HuH-7.5 (cell line): ENCODE measurements around the gene CHD5.
"Not testable (repeated sequence)": the region's sequence is repeated elsewhere in the genome, so short reads cannot be mapped to it uniquely, and the experiment has no call there.

Experiments
- DNase-seq: peaks from one replicate; pipeline ENCODE4 v3.0.0; 2011; ENCODE audit warnings: low spot score

Gene CHD5

DNA sequence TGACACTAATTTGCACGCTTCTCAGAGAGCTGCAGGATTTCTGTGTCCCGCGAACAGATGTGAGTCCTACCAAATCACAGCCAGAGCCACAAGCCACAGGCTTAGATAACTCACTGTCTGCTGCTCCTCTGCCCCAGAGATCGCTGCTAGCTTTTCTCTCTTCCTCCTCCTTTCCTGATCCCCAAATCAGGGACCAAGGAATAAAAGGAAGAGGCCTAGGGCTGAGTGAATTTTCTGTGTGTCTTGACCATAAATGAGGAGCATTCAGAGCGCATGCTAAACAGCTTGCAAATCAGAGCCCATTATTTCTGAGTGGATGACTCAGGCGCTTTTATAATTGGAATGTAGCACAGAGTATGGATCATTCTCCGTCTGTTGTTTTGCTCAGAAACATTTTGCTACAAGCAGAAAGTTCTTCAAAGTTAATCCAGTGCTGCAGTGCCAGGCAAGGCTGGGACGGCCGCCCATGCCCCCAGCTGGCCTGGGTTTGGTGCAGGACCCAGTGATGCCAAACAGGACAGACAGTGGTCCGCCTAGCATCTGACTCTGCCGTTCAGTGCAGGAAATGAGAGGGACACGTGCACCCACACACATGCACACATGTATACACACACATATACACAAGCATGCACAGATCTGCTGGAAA is 96.2 kb downstream of the CHD5 start:
- DNase-seq: no peak

DNA sequence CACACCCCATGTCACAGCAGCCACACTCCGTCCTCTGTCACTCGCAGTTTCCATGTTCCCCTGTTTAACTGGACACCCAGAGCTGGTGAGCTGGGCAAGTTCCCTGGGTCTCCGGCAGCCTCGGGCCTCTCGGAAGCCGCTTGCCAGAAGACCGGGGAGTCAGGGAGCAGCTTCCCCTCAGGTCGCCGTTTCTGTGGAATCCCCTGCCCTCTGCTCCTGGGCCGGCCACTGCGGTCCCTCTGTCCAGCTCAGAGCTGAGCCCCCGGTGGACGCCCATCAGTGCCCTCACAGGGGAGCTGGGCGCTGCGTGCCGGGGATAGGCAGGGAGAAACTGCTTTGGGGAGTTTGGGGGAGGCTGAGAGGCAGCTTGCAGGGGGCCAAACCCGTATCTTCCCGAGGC is 96.7 kb downstream of the CHD5 start:
- no peak for DNase-seq

DNA sequence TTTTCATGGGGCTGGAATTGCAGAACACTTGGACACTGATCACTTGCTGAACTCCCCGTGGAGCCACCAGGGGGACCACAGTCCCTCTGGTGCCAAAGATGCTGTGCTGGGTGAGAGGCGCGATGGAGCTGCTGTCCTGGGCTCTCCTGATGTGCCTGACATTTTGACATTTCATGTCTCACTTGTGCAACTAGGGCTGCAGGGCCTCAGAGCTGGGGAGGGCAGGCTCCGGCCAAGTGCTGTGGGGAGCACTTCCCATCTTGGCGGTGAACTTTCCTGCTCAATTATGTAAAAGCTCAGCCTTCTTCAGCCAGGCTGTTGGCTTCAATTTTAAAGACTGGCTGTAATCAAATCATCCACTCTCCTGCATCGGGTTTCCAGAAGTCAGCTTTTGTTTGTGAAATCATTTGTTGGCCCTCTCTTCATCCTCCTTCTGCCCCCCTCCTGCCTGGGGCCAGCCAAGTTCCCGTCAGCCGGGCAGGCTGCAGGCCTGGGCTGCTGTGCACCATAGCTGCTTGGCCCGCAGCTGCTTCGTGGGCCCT is 97.6 kb downstream of the CHD5 start:
- peak; percentile 62 for DNase-seq

- DNase-seq: no peak
Observed at GRCh38 chr1:6081901-6082300, 98.2 kb downstream of the CHD5 start.

- DNase-seq: no peak
Observed at GRCh38 chr1:6080469-6080868, 99.7 kb downstream of the CHD5 start.

DNA sequence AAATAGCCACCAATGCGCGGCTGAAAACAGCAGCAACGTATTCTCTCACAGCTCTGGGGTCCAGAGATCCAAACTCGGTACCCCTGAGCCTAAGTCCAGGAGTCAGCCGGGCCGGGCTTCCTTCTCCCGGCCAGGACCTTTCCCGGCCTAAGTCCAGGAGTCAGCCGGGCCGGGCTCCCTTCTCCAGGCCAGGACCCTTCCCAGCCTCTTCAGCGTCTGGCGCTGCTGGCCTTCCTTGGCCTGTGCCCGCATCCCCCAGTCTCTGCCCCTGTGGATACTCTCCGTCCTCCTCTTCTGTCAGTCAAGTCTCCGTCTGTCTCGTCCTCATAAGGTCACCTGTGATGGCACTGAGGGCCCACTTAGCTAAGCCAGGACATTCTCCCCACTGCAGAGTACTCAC is 102.2 kb downstream of the CHD5 start:
- DNase-seq: no peak

- DNase-seq: no peak
Observed at GRCh38 chr1:6077506-6077905, 102.6 kb downstream of the CHD5 start.

- DNase-seq: not testable (repeated sequence)
Observed at GRCh38 chr1:6077061-6077460, 103.1 kb downstream of the CHD5 start.

- DNase-seq: no peak
Observed at GRCh38 chr1:6075748-6076147, 104.4 kb downstream of the CHD5 start.

- no peak for DNase-seq
Observed at GRCh38 chr1:6074192-6074901, 105.8 kb downstream of the CHD5 start.

GRCh38 chr1:6073480-6074053 is 106.6 kb downstream of the CHD5 start:
- no peak for DNase-seq

DNA sequence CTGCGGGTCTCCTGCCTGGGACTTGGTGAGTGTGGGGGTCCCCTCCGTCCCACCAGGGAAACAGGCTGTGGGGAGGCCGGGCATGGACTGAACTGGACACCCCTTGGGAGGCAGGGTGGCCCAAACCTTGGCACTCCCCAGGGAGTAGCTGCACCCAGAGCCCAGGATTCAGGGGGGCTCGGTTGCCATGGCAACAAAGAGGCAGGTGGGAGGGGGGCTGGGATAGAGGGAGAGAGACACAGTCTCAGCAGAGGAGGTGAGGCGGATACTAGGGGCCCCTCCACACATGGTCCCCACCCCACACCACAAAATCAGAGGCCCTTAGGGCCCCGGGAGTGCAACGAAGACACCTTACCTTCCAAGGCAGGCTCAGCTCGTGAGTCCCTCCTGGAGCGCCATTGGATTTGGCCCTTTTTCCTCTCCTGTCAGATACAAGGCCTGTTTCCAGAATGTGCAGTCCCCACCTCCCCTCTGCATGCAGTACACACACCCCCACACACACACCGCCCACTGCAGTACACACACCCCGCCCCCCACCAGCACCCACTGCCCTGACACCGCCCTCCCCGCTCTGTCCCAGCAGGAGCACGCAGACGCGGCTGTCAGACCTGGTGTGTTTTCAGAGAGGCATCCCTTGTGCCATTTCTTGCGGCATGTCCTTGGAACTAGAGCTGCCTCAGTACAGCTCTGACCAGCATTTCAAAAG is 107.2 kb downstream of the CHD5 start:
- DNase-seq: no peak

- DNase-seq: no peak
Observed at GRCh38 chr1:6071219-6071618, 108.9 kb downstream of the CHD5 start.

DNA sequence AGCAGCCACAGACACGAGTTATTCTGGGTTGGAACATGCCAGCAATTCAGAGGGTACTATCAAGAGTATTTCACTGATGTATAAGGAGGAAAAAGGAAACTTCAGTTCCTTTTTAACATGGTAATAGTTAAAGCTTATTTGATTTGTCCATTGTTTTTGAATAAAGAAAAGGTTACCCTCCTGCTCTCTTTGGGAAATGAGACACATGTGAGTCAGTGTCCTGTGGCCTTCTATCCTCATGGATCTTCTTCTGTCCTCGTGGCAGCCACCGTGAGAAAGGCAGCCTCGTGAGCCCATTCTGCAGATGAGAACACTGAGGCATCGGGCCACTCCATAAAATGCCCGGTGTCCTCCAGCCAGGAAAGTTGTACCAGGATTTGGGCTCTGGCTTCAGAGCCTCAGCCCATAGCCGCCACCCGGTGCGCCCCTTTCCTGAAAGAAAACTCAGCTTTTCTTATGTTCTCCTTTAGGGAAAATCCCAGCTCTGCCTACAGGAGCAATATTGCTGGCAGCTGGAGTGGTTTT is 109.6 kb downstream of the CHD5 start:
- no peak for DNase-seq

GRCh38 chr1:6069573-6069972 is 110.5 kb downstream of the CHD5 start:
- no peak for DNase-seq

- no peak for DNase-seq
Observed at GRCh38 chr1:6068932-6069331, 111.2 kb downstream of the CHD5 start.

DNA sequence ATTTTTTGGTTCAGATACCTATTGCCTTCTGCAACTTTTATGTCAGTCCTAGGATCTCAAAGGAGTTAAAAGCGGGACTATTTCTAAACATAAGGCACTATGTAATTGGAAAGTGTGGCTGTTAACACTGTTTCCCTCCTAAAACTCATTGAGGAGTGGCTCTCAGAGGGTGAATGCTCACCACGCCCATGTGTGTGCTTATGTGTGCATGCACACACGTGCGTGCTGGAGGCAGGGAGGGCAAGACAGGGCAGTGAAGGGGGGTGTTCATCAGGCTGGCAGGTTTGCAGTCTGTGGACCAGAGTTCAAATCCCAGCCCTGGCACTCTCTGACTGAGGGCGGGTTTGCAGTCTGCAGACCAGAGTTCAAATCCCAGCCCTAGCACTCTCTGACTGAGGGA is 112.0 kb downstream of the CHD5 start:
- DNase-seq: no peak

DNA sequence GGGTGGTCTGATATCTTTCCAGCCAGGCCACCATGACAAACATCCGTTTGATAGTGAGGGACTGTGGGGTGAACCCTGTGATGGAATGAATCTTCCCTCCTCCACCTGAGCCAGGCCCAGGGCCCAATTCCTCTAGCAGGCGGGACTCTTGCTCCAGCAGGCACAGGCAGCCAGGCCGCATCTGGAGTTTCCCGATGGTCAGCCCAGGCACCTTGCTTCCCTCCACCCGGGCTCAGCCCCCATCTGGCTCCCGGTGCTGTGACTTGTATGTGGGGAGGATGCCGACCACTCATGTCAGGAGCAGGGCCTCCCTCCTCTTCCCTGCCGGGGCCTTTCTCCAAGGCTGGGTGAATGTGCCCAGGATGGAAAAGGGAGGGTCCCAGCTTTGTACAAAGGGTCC is 113.4 kb downstream of the CHD5 start:
- no peak for DNase-seq

- DNase-seq: no peak
Observed at GRCh38 chr1:6065093-6065858, 114.8 kb downstream of the CHD5 start.

- not testable (repeated sequence) for DNase-seq
Observed at GRCh38 chr1:6063532-6064053, 116.5 kb downstream of the CHD5 start.

DNA sequence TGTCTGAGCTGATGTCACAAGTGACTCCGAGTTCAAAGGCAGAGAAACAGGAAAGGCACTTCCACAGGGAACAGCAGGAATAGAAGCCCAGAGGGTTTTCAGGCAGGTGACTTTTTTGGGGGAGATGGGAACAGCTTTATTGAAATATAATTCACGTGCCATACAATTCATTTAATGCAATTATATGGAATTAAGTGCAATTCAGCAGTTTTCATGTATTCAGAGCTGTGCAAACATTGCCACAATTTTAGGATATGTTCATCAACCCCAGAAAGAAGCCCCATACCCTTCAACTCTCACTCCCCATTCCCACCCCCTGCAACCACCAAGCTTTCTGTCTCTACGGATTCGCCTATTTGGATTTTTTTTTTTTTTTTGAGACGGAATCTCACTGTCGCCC is 117.5 kb downstream of the CHD5 start:
- DNase-seq: no peak
